ENCODE data around the gene CDC73. TPM values are rescaled to one million over a fixed set of nuclear protein-coding genes. Genes with fewer than 3 reads are reported as not detected.

Gene CDC73
- total and polyA plus RNA-seq, 10 of the 15 experiments (the other 5 are each of a cell fraction or from before 2014, with no cell fraction given) = 10.6 to 43.4 (median 21.7) TPM

GRCh38 chr1:193118803-193119730 lies 2.8 kb upstream of the CDC73 start:
- no peaks in the 10 kb centered on the region; the same call in 1 of the 2 replicates for H3K4me1 ChIP-seq (ENCODE audit: control insufficient read depth, insufficient read depth, low read length)
- BruUV-seq (replicated peaks) = no TSS peak
- no peak for DNase-seq (ENCODE audit: low read depth, low spot score)
- no peak for ATAC-seq
- H4K20me1 ChIP-seq (ENCODE audit: control insufficient read depth, insufficient read depth) = no peaks in the 10 kb centered on the region
- H3K4me3 ChIP-seq = no peak overlapping the region
- no peak overlapping the region for H3K9ac ChIP-seq (ENCODE audit: control insufficient read depth, insufficient read depth, low read length)
- in situ Hi-C loops (cut with MboI) (no loop called here), intact Hi-C loops (cut with micrococcal nuclease; ENCODE audit: unreplicated experiment) (no loop called here)
- WGBS (ENCODE audit: insufficient coverage, insufficient replicate concordance, low lambda C conversion rate, missing lambda C conversion rate) = 69% methylated on average over 4 of the region's 4 CpGs
- POLR2A ChIA-PET = interaction anchor here (1.2 kb wide), 1 partner anchor 10 kb away, joined by 6 read pairs; no protein-coding TSS in a partner anchor
- no peak for FAIRE-seq
- no peaks in the 10 kb centered on the region for H3K9me3 ChIP-seq (replicated peaks; ENCODE audit: control insufficient read depth, insufficient read depth, low read length)
- H3K4me2 ChIP-seq (ENCODE audit: control insufficient read depth, insufficient read depth) = no peak overlapping the region
- RAD21 ChIA-PET (ENCODE audit: unreplicated experiment) = interaction anchor here (0.7 to 1.1 kb wide), 2 partner anchors 15 to 308 kb away, joined by 3 read pairs; no protein-coding TSS in a partner anchor
- peaks cover 18% of the 10 kb centered on the region for H3K79me2 ChIP-seq (ENCODE audit: control insufficient read depth, insufficient read depth, low read length)
- CTCF ChIA-PET = interaction anchor here (0.7 to 1.3 kb wide), 3 partner anchors 10 to 644 kb away, joined by 3 read pairs; no protein-coding TSS in a partner anchor
- SMC1A ChIA-PET (ENCODE audit: uncharacterized antibody, unreplicated experiment) = interaction anchor here (1.2 to 3.0 kb wide), 3 partner anchors 12 to 312 kb away, joined by 3 to 10 read pairs (median 8); no protein-coding TSS in a partner anchor
- no peaks in the 10 kb centered on the region for H3K27me3 ChIP-seq (replicated peaks in 1 of 2; ENCODE audit: control insufficient read depth in 2 of 2, insufficient read depth in 2 of 2, low read length in 1 of 2)
- H3K27ac ChIP-seq (ENCODE audit: control insufficient read depth, insufficient read depth) = no peak overlapping the region
- H2AFZ ChIP-seq (ENCODE audit: control insufficient read depth, low read depth, low read length) = peak overlapping the region; percentile 58
- no peaks in the 10 kb centered on the region for H3K36me3 ChIP-seq (ENCODE audit: control insufficient read depth in 2 of 2, insufficient read depth in 2 of 2, low read length in 1 of 2)
- TF ChIP-seq MLLT1 (IDR thresholded peaks at IDR 0.05) = no peak
- TF ChIP-seq PAX8 (IDR thresholded peaks at IDR 0.05) = no peak
- TF ChIP-seq RELB (IDR thresholded peaks at IDR 0.05; ENCODE audit: low read depth) = no peak
- TF ChIP-seq CUX1 (IDR thresholded peaks at IDR 0.05; ENCODE audit: insufficient replicate concordance, low read depth, low read length) = peak; percentile 53
- TF ChIP-seq TCF7 (IDR thresholded peaks at IDR 0.05; ENCODE audit: borderline replicate concordance) = peak; percentile 75; the same call in 1 of the 2 replicates
- no peak for TF ChIP-seq BCL3 (IDR thresholded peaks at IDR 0.05; ENCODE audit: borderline replicate concordance, insufficient read depth, low read depth, low read length, poor library complexity, severe bottlenecking)
- TF ChIP-seq NFIC (IDR thresholded peaks at IDR 0.05; ENCODE audit: low read depth, low read length) = peak; percentile 37; the same call in 1 of the 2 replicates
- TF ChIP-seq, protein P1, sequence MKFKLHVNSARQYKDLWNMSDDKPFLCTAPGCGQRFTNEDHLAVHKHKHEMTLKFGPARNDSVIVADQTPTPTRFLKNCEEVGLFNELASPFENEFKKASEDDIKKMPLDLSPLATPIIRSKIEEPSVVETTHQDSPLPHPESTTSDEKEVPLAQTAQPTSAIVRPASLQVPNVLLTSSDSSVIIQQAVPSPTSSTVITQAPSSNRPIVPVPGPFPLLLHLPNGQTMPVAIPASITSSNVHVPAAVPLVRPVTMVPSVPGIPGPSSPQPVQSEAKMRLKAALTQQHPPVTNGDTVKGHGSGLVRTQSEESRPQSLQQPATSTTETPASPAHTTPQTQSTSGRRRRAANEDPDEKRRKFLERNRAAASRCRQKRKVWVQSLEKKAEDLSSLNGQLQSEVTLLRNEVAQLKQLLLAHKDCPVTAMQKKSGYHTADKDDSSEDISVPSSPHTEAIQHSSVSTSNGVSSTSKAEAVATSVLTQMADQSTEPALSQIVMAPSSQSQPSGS (IDR thresholded peaks at IDR 0.05; ENCODE audit: low read length) = no peak
- TF ChIP-seq RBBP5 (conservative IDR thresholded peaks at IDR 0.05) = no peak
